Esophagus muscularis mucosa (tissue), 4 donors: ENCODE data around the gene CNTNAP2. TPM values are rescaled to one million over a fixed set of nuclear protein-coding genes. Genes with fewer than 3 reads are reported as not detected.

ENCODE experiments used
- DNase-seq: peaks from one replicate; pipeline ENCODE4 v3.0.0-alpha.2; 2017; ENCODE audit errors: extremely low spot score
- H3K27ac ChIP-seq, 4 donors: fragments of 200-600 bp; sonication (generic); replicated peaks in 1 of 4; 1 replicate in 3 of 4; 2 replicates in 1 of 4; pipeline ENCODE4 v1.5.1; 2016 to 2019; ENCODE audit warnings: mild to moderate bottlenecking in 1 of 4
- H3K27me3 ChIP-seq, 4 donors: fragments of 200-600 bp; sonication (generic); one replicate each; pipeline versions ENCODE4 v1.5.1 to v1.6.0; 2016 to 2019
- H3K36me3 ChIP-seq, 4 donors: fragments of 200-600 bp; sonication (generic); one replicate each; pipeline ENCODE4 v1.5.1; 2016 to 2019
- H3K4me1 ChIP-seq, 4 donors: fragments of 200-600 bp; sonication (generic); one replicate each; pipeline ENCODE4 v1.5.1; 2016 to 2019
- H3K4me3 ChIP-seq, 4 donors: fragments of 200-600 bp; sonication (generic); 1 replicate in 2 of 4; 2 replicates in 2 of 4; pipeline ENCODE4 v1.5.1; 2016 to 2019; ENCODE audit warnings: mild to moderate bottlenecking in 4 of 4, moderate library complexity in 1 of 4
- H3K9me3 ChIP-seq, 4 donors: fragments of 200-600 bp; sonication (generic); 1 replicate in 3 of 4; 2 replicates in 1 of 4; pipeline ENCODE4 v1.5.1; 2016 to 2019
- EP300 ChIP-seq: sonication (generic); formaldehyde crosslinking; IDR thresholded peaks from one replicate; pipeline ENCODE4 v1.6.1; 2017; ENCODE audit warnings: antibody characterized with exemption
- POLR2A ChIP-seq: fragments of 450-650 bp; IDR thresholded peaks from one replicate; pipeline ENCODE4 v1.6.1; 2017; ENCODE audit warnings: antibody characterized with exemption, moderate library complexity, mild to moderate bottlenecking, low read depth
- POLR2AphosphoS5 ChIP-seq, 2 donors: sonication (generic); formaldehyde crosslinking; IDR thresholded peaks; one replicate each; pipeline ENCODE4 v1.6.1; 2017; ENCODE audit warnings: antibody characterized with exemption in 2 of 2
- WGBS: methylation state at CpG from one replicate; pipeline ENCODE4 v1.1.5; 2018; 5-methylcytosine and 5-hydroxymethylcytosine counted together
- intact Hi-C: fragments of 100-400 bp; cut with DNase I; formaldehyde crosslinking; loops from one replicate; pipeline ENCODE4 v1.15.1; 2023
- total RNA-seq, 4 donors: library from RNA; depleted of rRNA; stranded (reverse); fragments of >200 nt; gene quantifications; one replicate each; pipeline versions ENCODE4 v1.1.0 to v1.2.1, GENCODE V29; 2016
- TF ChIP-seq, protein P1 (sequence below), 3 experiments: fragments of 200-600 bp in 2 of 3; fragments of 450-650 bp in 1 of 3; sonication (generic) in 2 of 3; IDR thresholded peaks; one replicate each; pipeline ENCODE4 v1.5.1; 2017 to 2019; ENCODE audit warnings: antibody characterized with exemption in 3 of 3, mild to moderate bottlenecking in 2 of 3, moderate library complexity in 1 of 3

CNTNAP2 gene
- total RNA-seq, 4 donors from 2014 or later: 1.2 to 2.9 (median 1.9) TPM

DNA sequence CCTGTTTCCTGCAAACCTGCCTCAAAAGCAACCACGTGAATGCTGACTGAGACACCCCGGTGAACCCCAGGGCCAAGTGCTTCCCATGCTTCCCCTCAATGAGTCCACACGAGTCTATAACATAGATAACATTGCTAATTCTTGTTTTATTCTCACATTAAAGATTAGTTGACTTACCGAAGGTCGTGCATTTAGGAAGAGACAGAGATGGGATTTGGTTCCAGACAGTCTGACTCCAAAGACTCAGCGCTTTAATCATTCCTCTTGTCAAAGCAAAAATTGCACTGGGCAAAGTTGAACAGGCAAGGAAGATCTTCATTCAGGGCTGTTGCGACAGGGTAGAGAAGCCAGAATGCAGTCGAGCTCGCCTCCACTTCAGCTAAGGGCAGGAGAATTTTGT lies 2038.4 kb downstream of the CNTNAP2 start:
- Histone ChIP-seq H3K4me1 (peaks cover 6 to 21% (median 15%) of the 10 kb centered on the region in 4 donors), H3K4me3 (no peak overlapping the region), H3K36me3 (no peaks in the 10 kb centered on the region), H3K27ac (no peak overlapping the region), H3K9me3 (no peaks in the 10 kb centered on the region), H3K27me3 (no peaks in the 10 kb centered on the region)
- TF ChIP-seq EP300 (no peak), POLR2A (no peak), POLR2AphosphoS5 (IDR thresholded peaks at IDR 0.05) (no peak)
- TF ChIP-seq, protein P1, sequence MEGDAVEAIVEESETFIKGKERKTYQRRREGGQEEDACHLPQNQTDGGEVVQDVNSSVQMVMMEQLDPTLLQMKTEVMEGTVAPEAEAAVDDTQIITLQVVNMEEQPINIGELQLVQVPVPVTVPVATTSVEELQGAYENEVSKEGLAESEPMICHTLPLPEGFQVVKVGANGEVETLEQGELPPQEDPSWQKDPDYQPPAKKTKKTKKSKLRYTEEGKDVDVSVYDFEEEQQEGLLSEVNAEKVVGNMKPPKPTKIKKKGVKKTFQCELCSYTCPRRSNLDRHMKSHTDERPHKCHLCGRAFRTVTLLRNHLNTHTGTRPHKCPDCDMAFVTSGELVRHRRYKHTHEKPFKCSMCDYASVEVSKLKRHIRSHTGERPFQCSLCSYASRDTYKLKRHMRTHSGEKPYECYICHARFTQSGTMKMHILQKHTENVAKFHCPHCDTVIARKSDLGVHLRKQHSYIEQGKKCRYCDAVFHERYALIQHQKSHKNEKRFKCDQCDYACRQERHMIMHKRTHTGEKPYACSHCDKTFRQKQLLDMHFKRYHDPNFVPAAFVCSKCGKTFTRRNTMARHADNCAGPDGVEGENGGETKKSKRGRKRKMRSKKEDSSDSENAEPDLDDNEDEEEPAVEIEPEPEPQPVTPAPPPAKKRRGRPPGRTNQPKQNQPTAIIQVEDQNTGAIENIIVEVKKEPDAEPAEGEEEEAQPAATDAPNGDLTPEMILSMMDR (IDR thresholded peaks at IDR 0.05): no peak
- DNase-seq: peak; percentile 64
- intact Hi-C loops: no loop called here
- WGBS: 70% methylated on average over 9 of the region's 9 CpGs

DNA sequence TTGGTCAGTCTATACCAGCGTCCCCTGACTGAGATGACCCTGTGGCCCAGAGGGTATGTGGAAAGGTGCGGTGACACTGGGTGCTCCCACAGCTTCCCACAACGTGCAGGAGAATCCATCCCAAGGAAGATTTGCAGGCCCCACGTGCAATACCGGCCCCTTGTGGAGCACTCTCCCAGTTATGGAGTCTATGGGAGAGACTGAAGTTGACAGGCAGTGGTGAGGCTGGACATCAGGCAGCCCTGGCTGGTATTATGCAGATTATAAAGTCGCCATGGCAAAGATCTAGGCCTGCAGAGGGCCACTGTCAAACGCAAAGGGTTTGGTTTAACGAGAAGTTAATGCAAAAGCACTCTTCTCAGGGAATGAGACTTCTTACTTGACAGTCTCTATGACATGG lies 2039.2 kb downstream of the CNTNAP2 start:
- no peak for TF ChIP-seq POLR2A
- TF ChIP-seq POLR2AphosphoS5 (IDR thresholded peaks at IDR 0.05): no peak
- TF ChIP-seq EP300: no peak
- TF ChIP-seq, protein P1 (IDR thresholded peaks at IDR 0.05): no peak
- no peak overlapping the region for H3K4me3 ChIP-seq
- 91% methylated on average over 6 of the region's 8 CpGs for WGBS
- H3K9me3 ChIP-seq: no peaks in the 10 kb centered on the region
- H3K36me3 ChIP-seq: no peaks in the 10 kb centered on the region
- no peaks in the 10 kb centered on the region for H3K27me3 ChIP-seq
- intact Hi-C loops: no loop called here
- DNase-seq: no peak
- H3K27ac ChIP-seq: no peak overlapping the region
- peaks cover 6 to 21% (median 15%) of the 10 kb centered on the region in 4 donors for H3K4me1 ChIP-seq

DNA sequence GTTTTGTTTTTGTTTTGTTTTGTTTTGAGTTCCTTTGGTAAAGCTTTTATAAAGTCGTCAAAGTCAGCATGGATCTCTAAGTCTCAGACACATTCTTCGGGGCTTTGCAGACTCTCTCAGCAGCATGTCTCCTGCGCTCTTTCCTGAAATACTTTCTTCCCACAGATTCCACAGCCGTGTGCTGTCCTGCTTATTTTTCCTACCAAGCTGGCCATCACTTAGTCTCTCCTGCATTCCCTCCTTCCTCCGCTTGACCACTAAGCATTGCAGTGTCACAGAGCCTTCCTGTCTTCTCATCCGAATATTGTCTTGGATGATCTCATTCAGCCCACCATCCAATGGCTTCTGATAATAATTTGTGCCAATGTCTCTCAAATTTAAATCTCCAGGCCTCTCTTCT lies 2039.6 kb downstream of the CNTNAP2 start:
- intact Hi-C loops: no loop called here

DNA sequence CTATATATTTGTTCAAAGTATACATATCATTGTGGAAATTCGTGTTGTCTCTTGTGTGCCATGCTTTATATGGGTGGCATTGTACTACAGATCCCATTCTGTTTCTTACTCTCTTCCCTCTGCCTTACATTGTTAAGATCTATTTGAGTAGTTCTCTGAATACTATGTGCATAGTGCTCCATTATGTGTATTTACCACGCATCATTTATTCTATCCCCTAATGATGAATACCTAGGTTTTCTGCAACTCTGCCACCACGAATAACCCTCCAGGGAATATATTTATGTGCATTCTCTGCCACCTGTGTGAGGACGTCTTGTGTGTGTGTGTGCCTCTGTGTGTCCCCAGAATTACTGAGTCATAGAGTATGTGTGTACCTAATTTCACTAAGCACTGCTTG lies 2042.7 kb downstream of the CNTNAP2 start:
- no peak overlapping the region for H3K27ac ChIP-seq
- intact Hi-C loops: no loop called here
- no peak overlapping the region for H3K4me3 ChIP-seq
- no peak for TF ChIP-seq POLR2AphosphoS5 (IDR thresholded peaks at IDR 0.05)
- TF ChIP-seq EP300: no peak
- no peak for DNase-seq
- peaks cover 0 to 9% (median 4%) of the 10 kb centered on the region in 4 donors for H3K4me1 ChIP-seq
- no peaks in the 10 kb centered on the region for H3K36me3 ChIP-seq
- WGBS: 84% methylated on average over 4 of the region's 4 CpGs
- H3K27me3 ChIP-seq: no peaks in the 10 kb centered on the region
- H3K9me3 ChIP-seq: no peaks in the 10 kb centered on the region

More for the DNA sequence above, 2039.6 kb downstream of the CNTNAP2 start:
- TF ChIP-seq, protein P1 (IDR thresholded peaks at IDR 0.05): no peak
- no peak for TF ChIP-seq POLR2A
- no peak for TF ChIP-seq POLR2AphosphoS5 (IDR thresholded peaks at IDR 0.05)
- H3K36me3 ChIP-seq: no peaks in the 10 kb centered on the region
- H3K9me3 ChIP-seq: no peaks in the 10 kb centered on the region
- no peak for DNase-seq
- H3K4me3 ChIP-seq: no peak overlapping the region
- H3K4me1 ChIP-seq: peaks cover 6 to 21% (median 15%) of the 10 kb centered on the region in 4 donors
- no peak overlapping the region for H3K27ac ChIP-seq
- WGBS: 80% methylated on average over 6 of the region's 6 CpGs
- H3K27me3 ChIP-seq: no peaks in the 10 kb centered on the region

DNA sequence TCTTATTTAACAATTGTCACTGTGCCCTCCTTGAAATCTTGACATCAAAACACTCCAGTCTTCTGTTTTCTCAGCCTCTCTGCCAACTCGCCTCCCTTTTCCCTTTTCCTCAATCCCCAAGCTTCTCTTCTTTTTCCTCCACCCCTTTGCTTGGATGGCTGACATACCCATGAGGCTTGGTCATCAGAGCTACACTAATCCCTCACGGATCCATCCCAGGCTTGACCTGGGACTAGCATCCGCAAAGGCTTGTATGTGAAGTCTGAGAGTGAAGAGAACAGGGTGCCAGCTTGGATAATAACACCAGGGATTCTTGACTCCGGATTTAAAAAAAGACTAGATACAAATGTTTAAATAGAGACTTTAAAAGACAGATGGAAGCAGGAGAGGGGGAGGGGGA lies 2045.2 kb downstream of the CNTNAP2 start:
- no peaks in the 10 kb centered on the region for H3K36me3 ChIP-seq
- no peaks in the 10 kb centered on the region for H3K9me3 ChIP-seq
- no peak for DNase-seq
- no peak overlapping the region for H3K27ac ChIP-seq
- intact Hi-C loops: no loop called here
- no peaks in the 10 kb centered on the region for H3K4me1 ChIP-seq
- no peak for TF ChIP-seq POLR2A
- TF ChIP-seq, protein P1 (IDR thresholded peaks at IDR 0.05): no peak
- TF ChIP-seq POLR2AphosphoS5 (IDR thresholded peaks at IDR 0.05): no peak
- TF ChIP-seq EP300: no peak
- H3K4me3 ChIP-seq: no peak overlapping the region
- no peaks in the 10 kb centered on the region for H3K27me3 ChIP-seq
- 67% methylated on average over 4 of the region's 4 CpGs for WGBS
